Measurements from ENCODE around the gene SOHLH1.
"Not testable (repeated sequence)": the region's sequence is repeated elsewhere in the genome, so short reads cannot be mapped to it uniquely, and the experiment has no call there.

Gene SOHLH1

DNA sequence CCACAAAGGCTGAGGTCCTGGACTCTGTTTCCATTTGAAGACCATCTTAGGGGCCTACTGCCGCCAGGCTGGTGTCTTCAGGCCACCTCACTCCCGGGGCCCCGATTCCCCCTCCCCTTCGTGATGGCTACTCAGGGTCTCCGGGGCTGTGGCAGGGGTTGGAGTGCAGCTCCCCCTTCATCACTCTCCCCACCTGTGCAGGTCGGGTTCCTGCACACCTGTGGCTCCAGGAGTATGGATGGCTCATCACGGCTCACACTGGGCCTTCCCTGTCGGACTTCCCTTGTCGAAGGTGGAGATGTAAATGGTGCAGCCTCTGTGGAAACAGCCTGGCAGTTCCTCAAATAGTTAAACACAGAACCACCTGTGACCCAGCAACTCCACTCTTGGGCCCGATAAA, 24.3 kb downstream of the SOHLH1 start:
- no peaks in the 10 kb centered on the region for H3K4me1 ChIP-seq (ENCODE audit: insufficient read depth, low read length)
- no peak overlapping the region for H2AFZ ChIP-seq (ENCODE audit: low read depth, low read length)
- no peaks in the 10 kb centered on the region for H3K9me3 ChIP-seq (ENCODE audit: low read length)
- no peak overlapping the region for H3K4me3 ChIP-seq (ENCODE audit: low read length)
- H3K36me3 ChIP-seq (ENCODE audit: insufficient read depth, low read length), result no peaks in the 10 kb centered on the region
- no peaks in the 10 kb centered on the region for H3K27me3 ChIP-seq (ENCODE audit: insufficient read depth, low read length)

DNA sequence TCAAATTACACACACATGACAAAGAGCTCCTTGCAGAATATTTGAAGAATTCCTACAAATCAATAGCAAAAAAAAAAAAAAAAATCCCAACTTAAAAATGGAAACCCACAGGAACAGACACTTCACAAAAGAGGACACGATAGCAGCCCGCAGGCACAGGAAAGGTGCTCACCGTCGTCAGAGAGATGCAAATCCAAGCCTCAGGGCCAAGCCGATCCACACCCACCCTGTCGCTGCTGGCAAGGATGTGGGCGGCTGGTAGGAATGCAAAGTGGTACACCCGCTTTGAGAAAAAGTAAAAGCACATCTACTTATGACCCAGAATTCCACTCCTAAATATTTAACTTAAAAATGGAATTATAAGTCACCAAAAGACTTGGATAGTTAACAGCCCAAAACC, 25.3 kb downstream of the SOHLH1 start:
- Histone ChIP-seq H3K36me3 (ENCODE audit: insufficient read depth, low read length) (no peaks in the 10 kb centered on the region), H3K27me3 (ENCODE audit: insufficient read depth, low read length) (no peaks in the 10 kb centered on the region), H3K9me3 (ENCODE audit: low read length) (no peaks in the 10 kb centered on the region)

DNA sequence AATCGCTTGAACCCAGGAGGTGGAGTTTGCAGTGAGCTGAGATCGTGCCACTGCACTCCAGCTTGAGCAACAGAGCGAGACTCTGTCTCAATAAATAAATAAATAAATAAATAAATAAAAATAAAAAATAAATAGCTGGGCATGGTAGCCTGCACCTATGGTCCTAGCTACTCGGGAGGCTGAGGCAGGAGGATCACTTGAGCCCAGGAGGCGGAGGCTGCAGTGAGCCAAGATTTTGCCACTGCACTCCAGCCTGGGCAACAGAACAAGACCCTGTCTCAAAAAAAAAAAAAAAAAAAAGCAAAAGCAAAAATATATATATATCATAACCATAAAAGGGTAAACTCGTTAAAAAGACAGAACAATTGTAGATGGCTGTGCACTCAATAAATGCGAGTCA, 26.5 kb downstream of the SOHLH1 start:
- H3K27me3 ChIP-seq (ENCODE audit: insufficient read depth, low read length); H3K4me1 ChIP-seq (ENCODE audit: insufficient read depth, low read length); H3K4me3 ChIP-seq (ENCODE audit: low read length); H3K36me3 ChIP-seq (ENCODE audit: insufficient read depth, low read length); H3K9me3 ChIP-seq (ENCODE audit: low read length); H2AFZ ChIP-seq (ENCODE audit: low read depth, low read length): not testable (repeated sequence)

More for the DNA sequence above, 25.3 kb downstream of the SOHLH1 start:
- Histone ChIP-seq H3K4me3 (ENCODE audit: low read length) (no peak overlapping the region), H3K4me1 (ENCODE audit: insufficient read depth, low read length) (no peaks in the 10 kb centered on the region), H2AFZ (ENCODE audit: low read depth, low read length) (no peak overlapping the region)

DNA sequence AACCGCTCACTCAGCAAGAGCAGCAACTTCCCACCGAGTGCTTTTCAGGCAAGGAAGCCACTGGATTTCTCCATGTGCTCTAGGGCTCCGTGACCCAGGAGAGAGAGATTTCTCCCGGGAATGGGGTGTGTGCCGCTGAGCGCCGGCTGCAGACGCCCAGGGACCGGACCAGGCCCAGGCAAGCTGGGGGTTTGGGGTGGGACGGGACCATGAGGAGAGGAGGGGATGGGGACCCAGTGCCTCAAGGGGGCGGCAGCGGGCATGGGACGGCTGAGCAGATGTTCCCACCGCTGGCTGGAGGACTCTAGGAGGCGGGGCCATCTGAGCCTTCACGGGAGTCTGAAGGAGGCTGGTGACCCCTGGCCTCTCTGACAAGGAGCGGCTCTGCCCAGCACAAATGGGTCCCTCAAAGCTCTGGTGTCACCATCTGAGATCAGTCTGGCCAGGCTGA, 27.7 kb downstream of the SOHLH1 start:
- H2AFZ ChIP-seq (ENCODE audit: low read depth, low read length), result no peak overlapping the region
- no peaks in the 10 kb centered on the region for H3K27me3 ChIP-seq (ENCODE audit: insufficient read depth, low read length)
- no peaks in the 10 kb centered on the region for H3K9me3 ChIP-seq (ENCODE audit: low read length)
- H3K36me3 ChIP-seq (ENCODE audit: insufficient read depth, low read length), result no peaks in the 10 kb centered on the region
- H3K4me3 ChIP-seq (ENCODE audit: low read length), result no peak overlapping the region
- H3K4me1 ChIP-seq (ENCODE audit: insufficient read depth, low read length), result no peaks in the 10 kb centered on the region

DNA sequence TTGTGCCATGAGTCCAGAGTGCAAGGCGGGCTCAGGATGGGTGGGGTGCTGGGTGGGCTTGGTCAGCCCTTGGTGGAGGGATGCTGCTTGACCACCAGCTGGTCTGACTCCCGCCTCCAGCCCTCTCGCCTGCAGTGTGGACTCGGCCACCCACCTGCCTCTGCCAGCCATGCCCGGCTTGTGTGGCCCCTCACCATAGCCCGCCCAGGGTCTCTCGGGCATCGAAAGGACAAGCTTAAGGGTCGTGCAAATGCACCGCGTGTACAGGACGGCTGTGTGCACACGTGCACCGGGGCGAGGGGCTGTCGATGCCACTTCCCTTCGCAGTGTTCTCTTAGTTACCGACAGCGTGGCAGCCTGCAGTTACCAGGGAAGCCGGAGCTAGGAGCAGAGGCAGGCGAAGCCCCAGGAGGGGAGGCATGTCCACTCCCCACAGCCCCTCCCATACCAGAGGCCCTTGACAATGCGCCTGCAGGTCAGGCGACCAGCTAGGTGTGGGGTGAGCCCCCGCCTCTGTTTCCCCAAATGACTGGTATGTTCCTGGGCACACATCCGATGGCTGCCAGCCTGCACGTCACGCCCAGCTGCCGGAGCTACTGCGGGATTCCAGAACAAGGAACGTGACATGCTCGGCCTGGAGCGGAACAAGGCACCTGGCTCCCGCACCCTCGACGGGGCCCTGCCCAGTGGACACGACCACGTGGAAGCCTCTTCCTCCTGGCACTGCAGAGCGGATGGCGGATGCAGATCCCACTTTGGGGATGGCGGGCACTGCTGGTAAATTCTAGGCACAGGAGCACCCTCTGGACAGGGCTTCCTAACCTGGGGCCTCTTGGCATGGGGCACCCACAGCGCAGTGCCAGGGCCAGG, 28.3 kb downstream of the SOHLH1 start:
- no peak overlapping the region for H2AFZ ChIP-seq (ENCODE audit: low read depth, low read length)
- no peaks in the 10 kb centered on the region for H3K27me3 ChIP-seq (ENCODE audit: insufficient read depth, low read length)

DNA sequence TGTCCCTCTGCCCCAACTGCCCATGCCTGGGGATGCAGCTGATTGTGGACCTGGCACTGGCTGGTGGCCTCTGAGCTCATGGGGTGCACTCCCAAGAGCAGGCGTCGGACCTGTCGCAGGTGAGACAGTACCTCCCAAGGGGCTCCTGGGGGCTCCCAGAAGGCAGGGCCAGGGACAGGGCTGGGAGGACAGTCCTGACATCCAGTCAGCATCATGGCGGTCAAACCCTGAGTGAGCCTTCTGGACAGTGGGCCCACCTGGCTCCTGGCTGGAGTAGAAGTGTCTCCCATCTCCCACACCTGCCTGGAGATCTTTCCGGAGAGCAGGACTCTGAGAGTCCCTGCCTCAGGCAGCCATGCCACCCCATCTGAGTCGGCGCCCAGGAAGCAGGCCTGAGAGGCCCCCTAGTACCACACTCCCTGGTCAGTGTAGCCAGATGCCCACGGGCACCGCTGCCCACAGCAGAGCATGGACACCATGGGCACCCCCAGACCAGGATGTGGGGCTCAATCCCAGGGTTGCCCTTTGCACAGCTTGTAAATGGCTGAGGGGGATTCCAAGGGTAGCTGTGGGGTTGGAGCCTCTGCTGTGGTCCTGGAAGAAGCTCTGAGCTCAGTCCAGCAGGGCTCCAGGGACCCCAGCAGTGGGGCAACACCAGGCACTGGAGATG, 29.5 kb downstream of the SOHLH1 start:
- Histone ChIP-seq H3K4me3 (ENCODE audit: low read length) (no peak overlapping the region), H3K36me3 (ENCODE audit: insufficient read depth, low read length) (no peaks in the 10 kb centered on the region), H3K4me1 (ENCODE audit: insufficient read depth, low read length) (no peaks in the 10 kb centered on the region), H2AFZ (ENCODE audit: low read depth, low read length) (no peak overlapping the region), H3K9me3 (ENCODE audit: low read length) (no peaks in the 10 kb centered on the region), H3K27me3 (ENCODE audit: insufficient read depth, low read length) (no peaks in the 10 kb centered on the region)

More for the DNA sequence above, 28.3 kb downstream of the SOHLH1 start:
- Histone ChIP-seq H3K9me3 (ENCODE audit: low read length) (no peaks in the 10 kb centered on the region), H3K36me3 (ENCODE audit: insufficient read depth, low read length) (no peaks in the 10 kb centered on the region), H3K4me3 (ENCODE audit: low read length) (no peak overlapping the region), H3K4me1 (ENCODE audit: insufficient read depth, low read length) (no peaks in the 10 kb centered on the region)

DNA sequence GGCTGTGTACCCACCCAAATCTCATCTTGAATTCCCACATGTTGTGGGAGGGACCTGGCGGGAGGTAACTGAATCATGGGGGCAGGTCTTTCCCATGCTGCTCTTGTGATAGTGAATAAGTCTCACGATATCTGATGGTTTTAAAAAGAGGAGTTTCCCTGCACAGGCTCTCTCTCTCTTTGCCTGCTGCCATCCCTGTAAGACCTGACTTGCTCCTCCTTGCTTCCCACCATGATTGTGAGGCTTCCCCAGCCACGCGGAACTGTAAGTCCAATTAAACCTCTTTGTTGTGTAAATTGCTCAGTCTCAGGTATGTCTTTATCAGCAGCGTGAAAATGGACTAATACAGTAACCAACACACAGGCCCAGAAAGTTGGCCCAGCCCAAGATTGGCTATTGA, 30.3 kb downstream of the SOHLH1 start:
- not testable (repeated sequence) for H3K27me3 ChIP-seq (ENCODE audit: insufficient read depth, low read length); H2AFZ ChIP-seq (ENCODE audit: low read depth, low read length); H3K4me3 ChIP-seq (ENCODE audit: low read length); H3K9me3 ChIP-seq (ENCODE audit: low read length); H3K4me1 ChIP-seq (ENCODE audit: insufficient read depth, low read length); H3K36me3 ChIP-seq (ENCODE audit: insufficient read depth, low read length)

DNA sequence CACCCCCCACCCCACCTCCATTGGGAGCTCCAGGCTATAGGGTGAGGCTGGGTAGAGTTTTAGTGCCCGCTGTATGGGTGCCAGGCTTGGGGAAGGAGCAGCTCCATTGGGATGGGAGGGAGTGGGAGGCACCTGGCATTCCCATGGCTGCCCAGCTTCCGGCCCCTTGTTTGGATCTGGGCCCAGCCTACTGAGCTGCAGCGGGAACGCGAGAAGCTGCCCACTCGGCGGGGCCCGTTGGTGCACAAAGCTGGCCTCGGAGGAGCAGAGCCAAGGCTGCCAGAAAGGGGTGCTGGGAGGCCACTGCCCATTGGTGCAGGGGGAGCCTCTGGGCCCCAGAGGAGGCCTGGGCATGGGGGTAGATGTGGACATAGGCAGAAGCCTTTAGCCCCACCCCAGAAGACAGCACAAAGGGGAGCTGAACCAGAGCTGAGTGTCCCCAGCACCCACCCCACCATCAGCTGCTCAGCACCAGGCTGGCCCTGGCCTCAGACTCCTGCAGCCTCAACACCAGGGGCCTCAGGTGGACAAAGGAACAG, 31.7 kb downstream of the SOHLH1 start:
- H3K4me1 ChIP-seq (ENCODE audit: insufficient read depth, low read length), result peaks cover 5% of the 10 kb centered on the region
- no peak overlapping the region for H3K4me3 ChIP-seq (ENCODE audit: low read length)
- H3K36me3 ChIP-seq (ENCODE audit: insufficient read depth, low read length), result no peaks in the 10 kb centered on the region
- H2AFZ ChIP-seq (ENCODE audit: low read depth, low read length), result no peak overlapping the region
- no peaks in the 10 kb centered on the region for H3K9me3 ChIP-seq (ENCODE audit: low read length)
- H3K27me3 ChIP-seq (ENCODE audit: insufficient read depth, low read length), result no peaks in the 10 kb centered on the region

DNA sequence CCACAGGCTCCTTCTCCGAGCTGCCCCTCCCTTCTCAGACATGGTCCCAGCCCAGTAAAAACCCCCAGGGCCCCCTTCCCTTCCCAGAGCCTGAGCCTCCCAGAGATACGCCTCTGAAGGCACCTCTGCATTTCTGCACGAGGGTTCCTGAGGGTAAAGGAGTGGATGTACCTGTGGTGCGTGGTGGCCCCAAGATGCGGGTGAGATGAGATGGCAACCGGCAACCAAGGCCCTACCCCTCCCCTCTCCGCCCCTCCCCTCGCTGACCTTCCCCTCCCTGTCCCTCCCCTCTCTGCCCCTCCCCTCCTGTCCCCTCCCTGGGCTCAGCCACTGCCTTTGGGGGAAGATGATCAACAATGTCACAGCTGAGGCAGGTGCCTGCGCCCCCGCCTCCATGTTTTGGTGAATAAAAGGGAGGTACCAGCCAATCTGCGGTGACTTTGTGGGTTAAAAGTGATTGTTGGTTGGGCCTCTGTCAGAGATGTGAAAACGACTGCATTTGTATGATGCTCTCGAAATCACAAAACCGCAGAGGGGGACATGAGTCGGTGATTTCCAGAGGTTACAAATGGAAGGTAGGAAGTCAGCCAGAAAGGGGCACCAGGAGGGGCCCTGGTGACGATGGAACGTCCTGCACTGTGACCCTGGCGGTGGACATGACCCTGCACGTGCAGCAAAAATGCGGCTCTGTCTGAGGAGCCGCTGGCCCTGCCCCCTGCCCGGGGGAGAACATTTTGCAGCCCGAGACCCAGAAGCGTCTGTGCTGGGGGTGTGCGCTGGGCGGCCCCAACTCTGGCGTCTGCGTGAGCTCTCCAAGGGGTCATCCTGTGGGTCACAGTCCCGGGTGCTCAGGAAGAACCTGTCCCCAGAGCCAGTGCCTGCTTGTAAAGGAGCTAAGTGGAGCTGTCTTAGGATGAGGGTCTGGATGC, 32.5 kb downstream of the SOHLH1 start:
- Histone ChIP-seq H3K9me3 (ENCODE audit: low read length) (no peaks in the 10 kb centered on the region), H3K27me3 (ENCODE audit: insufficient read depth, low read length) (no peaks in the 10 kb centered on the region), H3K4me1 (ENCODE audit: insufficient read depth, low read length) (peaks cover 10% of the 10 kb centered on the region), H2AFZ (ENCODE audit: low read depth, low read length) (no peak overlapping the region), H3K36me3 (ENCODE audit: insufficient read depth, low read length) (no peaks in the 10 kb centered on the region), H3K4me3 (ENCODE audit: low read length) (no peak overlapping the region)

DNA sequence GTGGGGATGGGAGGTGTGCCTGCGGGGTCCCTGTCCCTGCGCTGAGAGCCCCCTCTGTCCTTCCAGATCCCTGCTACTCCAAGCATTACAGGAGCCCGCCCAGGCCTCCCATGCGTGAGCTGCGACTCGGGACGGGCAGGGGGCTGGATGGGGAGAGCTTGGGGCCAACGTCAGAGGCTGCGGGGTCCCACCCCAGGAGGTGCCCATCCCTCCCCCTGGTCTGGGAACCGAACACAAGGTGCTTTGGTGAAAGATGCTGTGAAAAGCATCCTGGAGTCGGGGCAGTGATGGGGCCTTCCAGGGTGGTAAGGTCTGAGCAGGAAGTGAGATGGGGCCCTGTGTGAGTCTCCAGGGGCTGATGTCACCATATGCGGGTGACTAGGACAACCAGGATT, 33.5 kb downstream of the SOHLH1 start:
- Histone ChIP-seq H3K4me1 (ENCODE audit: insufficient read depth, low read length) (peaks cover 12% of the 10 kb centered on the region), H3K36me3 (ENCODE audit: insufficient read depth, low read length) (no peaks in the 10 kb centered on the region), H3K9me3 (ENCODE audit: low read length) (no peaks in the 10 kb centered on the region), H3K4me3 (ENCODE audit: low read length) (no peak overlapping the region), H3K27me3 (ENCODE audit: insufficient read depth, low read length) (no peaks in the 10 kb centered on the region), H2AFZ (ENCODE audit: low read depth, low read length) (no peak overlapping the region)

DNA sequence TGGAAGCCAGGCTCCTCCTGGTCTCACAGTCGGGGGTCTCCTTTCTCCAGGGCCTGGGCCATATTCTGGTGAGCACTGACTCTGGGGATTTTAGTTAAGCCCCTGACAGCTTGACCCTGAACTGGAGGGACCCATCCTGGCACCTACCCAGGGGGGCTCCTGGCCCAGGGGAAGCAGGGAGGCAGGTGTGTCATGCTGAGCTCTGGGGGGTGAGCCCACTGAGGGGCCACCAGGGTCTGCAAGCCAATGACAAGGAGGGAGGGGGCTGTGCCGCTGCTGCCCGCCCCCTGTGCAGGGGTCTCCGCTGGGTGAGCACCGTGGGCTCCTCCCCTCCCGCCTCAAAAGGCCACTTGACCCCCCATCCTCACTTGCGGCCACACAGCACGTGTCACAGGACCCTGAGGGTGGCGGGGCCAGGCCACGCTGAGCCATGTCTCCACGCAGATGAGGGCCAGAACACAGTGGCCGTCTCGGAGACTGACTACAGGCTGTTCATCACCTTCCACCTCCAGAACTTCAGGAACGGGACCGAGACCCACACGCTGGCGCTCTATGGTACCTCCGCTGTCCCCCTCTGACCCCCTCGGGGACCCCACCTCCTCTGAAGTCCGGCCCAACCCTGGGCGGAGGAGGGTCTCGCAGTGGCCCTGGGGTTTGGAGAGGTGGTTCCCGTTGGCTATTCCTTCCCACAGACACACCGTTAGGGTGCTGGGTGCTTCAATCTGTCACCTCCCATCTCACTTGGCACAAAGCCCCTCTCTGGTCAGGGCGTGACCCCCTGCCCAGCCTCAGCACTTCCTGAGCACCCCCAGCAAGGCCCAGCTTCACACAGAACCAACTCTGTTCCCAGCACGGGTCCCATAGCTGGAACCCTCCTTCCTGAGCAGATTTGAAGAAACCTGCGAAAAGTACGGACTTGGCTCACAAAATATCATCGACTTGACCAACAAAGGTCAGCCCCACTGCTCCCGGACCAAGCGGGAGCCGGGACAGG, 34.2 kb downstream of the SOHLH1 start:
- H3K9me3 ChIP-seq (ENCODE audit: low read length), result no peaks in the 10 kb centered on the region
- H3K4me1 ChIP-seq (ENCODE audit: insufficient read depth, low read length), result peaks cover 12% of the 10 kb centered on the region
- no peak overlapping the region for H2AFZ ChIP-seq (ENCODE audit: low read depth, low read length)
- no peaks in the 10 kb centered on the region for H3K36me3 ChIP-seq (ENCODE audit: insufficient read depth, low read length)
- no peaks in the 10 kb centered on the region for H3K27me3 ChIP-seq (ENCODE audit: insufficient read depth, low read length)
- H3K4me3 ChIP-seq (ENCODE audit: low read length), result no peak overlapping the region

DNA sequence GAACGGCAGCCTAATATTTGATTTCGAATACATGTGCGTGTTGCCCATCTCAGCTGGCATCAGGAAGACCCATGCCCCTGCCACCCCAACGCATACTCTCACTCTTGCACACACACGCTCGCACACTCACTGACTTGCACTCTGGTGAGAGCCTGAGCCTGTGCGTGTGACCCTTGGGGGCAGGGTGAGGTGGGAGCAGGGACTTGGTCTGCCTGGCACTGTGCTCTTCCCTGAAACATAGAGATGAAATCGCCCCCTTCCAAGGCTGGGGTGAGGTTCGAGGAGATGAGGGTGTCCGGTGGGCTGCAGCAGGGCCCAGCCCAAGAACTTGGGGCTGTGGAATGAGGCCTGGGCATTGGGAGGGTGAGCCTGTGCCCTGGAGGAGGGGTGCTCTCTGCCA, 35.0 kb downstream of the SOHLH1 start:
- Histone ChIP-seq H3K36me3 (ENCODE audit: insufficient read depth, low read length) (no peaks in the 10 kb centered on the region), H3K27me3 (ENCODE audit: insufficient read depth, low read length) (no peaks in the 10 kb centered on the region), H3K4me3 (ENCODE audit: low read length) (no peak overlapping the region), H3K4me1 (ENCODE audit: insufficient read depth, low read length) (peaks cover 12% of the 10 kb centered on the region), H2AFZ (ENCODE audit: low read depth, low read length) (no peak overlapping the region), H3K9me3 (ENCODE audit: low read length) (no peaks in the 10 kb centered on the region)
